Measurements from ENCODE around the gene ADCY1. TPM values are rescaled to one million over a fixed set of nuclear protein-coding genes. Genes with fewer than 3 reads are reported as not detected.

The ADCY1 gene
- polyA plus RNA-seq, 1 experiment: 0.15 TPM

DNA sequence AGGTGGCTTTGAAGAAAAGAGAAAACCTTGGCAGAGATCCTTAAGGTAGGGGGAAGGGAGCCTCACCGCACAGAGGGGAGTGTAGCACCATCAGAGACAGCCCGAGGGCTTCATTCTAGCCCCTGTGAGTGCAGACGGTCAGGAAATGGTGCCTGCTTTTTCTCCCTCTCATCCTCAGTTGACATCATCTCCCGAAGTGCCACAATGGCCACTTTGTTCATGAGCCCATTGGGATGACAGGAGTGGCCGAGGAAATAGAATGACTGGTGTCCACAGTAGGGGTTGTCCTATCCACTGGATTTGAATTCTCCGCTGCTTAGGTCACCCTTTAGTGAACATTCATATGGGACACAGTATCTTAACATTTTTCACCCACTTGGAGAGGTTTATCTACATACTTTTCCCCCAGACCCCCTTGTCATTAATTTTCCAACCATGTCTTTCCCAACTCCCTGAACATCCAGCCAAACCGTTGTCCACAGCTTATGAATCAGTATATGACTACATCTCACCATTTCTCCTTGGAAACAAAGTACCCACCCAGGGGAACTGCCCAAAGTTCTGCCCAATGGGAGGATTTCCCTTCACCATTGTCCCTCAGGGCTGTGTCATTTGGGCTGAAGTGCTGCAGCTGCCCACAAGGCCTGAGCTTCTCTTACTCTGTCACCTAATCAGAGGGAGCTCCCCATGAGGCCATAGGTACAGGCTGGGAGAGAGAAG lies 108.8 kb downstream of the ADCY1 start:
- TF ChIP-seq, protein P1, sequence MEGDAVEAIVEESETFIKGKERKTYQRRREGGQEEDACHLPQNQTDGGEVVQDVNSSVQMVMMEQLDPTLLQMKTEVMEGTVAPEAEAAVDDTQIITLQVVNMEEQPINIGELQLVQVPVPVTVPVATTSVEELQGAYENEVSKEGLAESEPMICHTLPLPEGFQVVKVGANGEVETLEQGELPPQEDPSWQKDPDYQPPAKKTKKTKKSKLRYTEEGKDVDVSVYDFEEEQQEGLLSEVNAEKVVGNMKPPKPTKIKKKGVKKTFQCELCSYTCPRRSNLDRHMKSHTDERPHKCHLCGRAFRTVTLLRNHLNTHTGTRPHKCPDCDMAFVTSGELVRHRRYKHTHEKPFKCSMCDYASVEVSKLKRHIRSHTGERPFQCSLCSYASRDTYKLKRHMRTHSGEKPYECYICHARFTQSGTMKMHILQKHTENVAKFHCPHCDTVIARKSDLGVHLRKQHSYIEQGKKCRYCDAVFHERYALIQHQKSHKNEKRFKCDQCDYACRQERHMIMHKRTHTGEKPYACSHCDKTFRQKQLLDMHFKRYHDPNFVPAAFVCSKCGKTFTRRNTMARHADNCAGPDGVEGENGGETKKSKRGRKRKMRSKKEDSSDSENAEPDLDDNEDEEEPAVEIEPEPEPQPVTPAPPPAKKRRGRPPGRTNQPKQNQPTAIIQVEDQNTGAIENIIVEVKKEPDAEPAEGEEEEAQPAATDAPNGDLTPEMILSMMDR (IDR thresholded peaks at IDR 0.05; ENCODE audit: low read depth, low read length): no peak
- peaks cover under 1% of the 10 kb centered on the region for H3K27me3 ChIP-seq (ENCODE audit: control insufficient read depth, insufficient read depth, low read length)
- ChIA-PET POLR2A (no interaction called here), CTCF (no interaction called here)
- no peak overlapping the region for H3K4me3 ChIP-seq (ENCODE audit: low read depth, low read length)
- no peak overlapping the region for H3K27ac ChIP-seq (ENCODE audit: low read depth, low read length)
- no peak for DNase-seq (ENCODE audit: low read depth, low spot score)
- H3K9me3 ChIP-seq (ENCODE audit: control insufficient read depth, insufficient read depth, low read length): no peaks in the 10 kb centered on the region; the same call in 1 of the 2 replicates

DNA sequence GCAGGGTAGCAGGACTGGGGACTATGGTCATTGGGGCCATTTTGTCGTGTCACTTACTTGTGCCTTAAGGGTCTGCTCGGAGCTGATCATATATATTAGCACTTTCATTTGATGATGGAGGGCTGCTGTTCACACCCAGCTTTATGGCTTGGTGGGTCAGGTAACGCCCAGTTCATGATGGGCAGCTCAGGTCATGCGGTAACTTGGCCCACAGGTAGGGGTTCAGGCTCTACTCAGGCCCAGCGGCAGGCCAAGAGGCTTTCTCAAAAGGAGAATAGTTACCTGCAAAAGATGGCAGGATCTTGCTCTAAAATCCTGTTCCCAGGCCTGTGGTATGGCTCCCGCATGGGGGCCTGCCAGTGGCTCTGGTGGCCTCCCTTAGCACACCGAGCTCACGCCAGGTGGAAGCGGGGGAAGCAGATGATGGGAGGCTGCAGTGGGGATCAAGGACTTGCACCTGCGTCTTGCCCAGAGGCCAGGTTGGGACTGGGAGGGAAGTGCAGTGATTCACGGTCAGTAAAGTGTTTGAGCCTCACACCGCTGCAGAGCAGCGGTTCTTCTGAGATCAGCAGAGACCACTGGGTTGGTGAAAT lies 109.5 kb downstream of the ADCY1 start:
- Histone ChIP-seq H3K27ac (ENCODE audit: low read depth, low read length) (no peak overlapping the region), H3K9me3 (ENCODE audit: control insufficient read depth, insufficient read depth, low read length) (no peaks in the 10 kb centered on the region; the same call in 1 of the 2 replicates), H3K4me3 (ENCODE audit: low read depth, low read length) (no peak overlapping the region), H3K27me3 (ENCODE audit: control insufficient read depth, insufficient read depth, low read length) (no peaks in the 10 kb centered on the region)
- POLR2A ChIA-PET: no interaction called here
- DNase-seq (ENCODE audit: low read depth, low spot score): no peak
- CTCF ChIA-PET: no interaction called here
- TF ChIP-seq, protein P1 (IDR thresholded peaks at IDR 0.05; ENCODE audit: low read depth, low read length): no peak

DNA sequence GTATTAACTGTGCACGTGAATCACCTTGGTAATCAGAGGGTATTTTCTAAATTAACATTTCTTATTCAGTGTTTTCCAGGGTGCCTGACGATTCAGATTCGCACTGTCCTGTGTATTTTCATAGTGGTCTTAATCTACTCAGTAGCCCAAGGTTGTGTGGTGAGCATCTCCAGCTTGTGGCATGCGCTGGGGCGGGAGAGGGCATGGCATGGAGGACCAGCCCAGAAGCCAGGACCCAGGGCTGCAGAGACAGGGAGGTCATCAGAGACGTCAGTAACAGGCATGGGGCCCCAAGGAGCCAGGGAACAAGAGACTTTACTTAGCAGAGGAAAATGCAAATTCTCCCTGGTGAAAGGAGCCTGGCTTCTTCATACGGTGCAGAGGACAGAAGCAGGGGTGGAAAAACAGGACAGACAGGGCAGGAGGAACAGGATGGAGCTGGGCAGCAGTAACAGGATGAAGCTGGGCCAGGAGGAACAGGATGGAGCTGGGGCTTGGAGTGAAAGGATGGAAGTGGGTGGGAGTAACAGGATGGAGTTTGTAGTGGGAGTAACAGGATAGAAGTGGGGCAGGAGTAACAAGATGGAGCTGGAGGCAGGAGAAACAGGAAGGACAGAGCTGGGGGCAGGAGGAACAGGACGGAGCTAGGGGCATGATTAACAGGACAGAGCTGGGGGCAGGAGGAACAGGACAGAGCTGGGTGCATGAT lies 110.9 kb downstream of the ADCY1 start:
- CTCF ChIA-PET: interaction anchor here (0.6 to 1.8 kb wide), 2 partner anchors 22 to 107 kb away, joined by 5 to 8 read pairs; no protein-coding TSS in a partner anchor
- POLR2A ChIA-PET: no interaction called here

DNA sequence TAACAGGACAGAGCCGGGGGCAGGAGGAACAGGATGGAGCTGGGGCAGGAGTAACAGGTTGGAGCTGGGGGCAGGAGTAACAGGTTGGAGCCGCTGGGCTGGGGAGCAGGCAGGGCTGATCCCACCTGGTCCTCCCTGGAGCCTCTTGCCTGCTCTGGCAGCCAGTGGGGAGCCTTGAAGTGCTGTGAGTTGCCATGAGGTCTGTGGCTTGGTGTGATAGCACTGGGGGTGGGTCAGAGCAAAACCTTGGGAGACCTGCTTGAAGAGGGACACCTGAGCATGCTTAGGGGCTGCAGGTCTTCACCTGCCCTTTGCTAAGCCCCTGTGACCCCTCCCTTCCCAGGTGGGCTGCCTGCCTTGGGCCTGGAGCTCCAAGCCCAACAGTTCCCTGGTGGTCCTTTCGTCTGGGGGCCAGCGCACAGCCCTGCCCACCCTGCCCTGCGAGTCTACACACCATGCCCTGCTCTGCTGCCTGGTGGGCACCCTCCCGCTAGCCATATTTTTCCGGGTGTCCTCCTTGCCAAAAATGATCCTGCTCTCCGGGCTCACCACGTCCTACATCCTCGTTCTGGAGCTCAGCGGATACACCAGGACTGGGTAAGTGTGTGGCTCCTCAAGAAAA lies 111.6 kb downstream of the ADCY1 start:
- Histone ChIP-seq H3K27ac (ENCODE audit: low read depth, low read length) (no peak overlapping the region), H3K27me3 (ENCODE audit: control insufficient read depth, insufficient read depth, low read length) (no peaks in the 10 kb centered on the region), H3K9me3 (ENCODE audit: control insufficient read depth, insufficient read depth, low read length) (peaks cover 3% of the 10 kb centered on the region; the same call in 1 of the 2 replicates), H3K4me3 (ENCODE audit: low read depth, low read length) (no peak overlapping the region)
- POLR2A ChIA-PET: no interaction called here
- no peak for DNase-seq (ENCODE audit: low read depth, low spot score)
- CTCF ChIA-PET: interaction anchor here (0.6 to 1.8 kb wide), 3 partner anchors 8 to 106 kb away, joined by 4 to 8 read pairs (median 5); no protein-coding TSS in a partner anchor
- TF ChIP-seq, protein P1 (IDR thresholded peaks at IDR 0.05; ENCODE audit: low read depth, low read length): no peak

More for the DNA sequence above, 110.9 kb downstream of the ADCY1 start:
- DNase-seq (ENCODE audit: low read depth, low spot score): no peak
- TF ChIP-seq, protein P1 (IDR thresholded peaks at IDR 0.05; ENCODE audit: low read depth, low read length): no peak
- Histone ChIP-seq H3K4me3 (ENCODE audit: low read depth, low read length) (no peak overlapping the region), H3K27me3 (ENCODE audit: control insufficient read depth, insufficient read depth, low read length) (no peaks in the 10 kb centered on the region), H3K9me3 (ENCODE audit: control insufficient read depth, insufficient read depth, low read length) (no peaks in the 10 kb centered on the region; the same call in 1 of the 2 replicates), H3K27ac (ENCODE audit: low read depth, low read length) (no peak overlapping the region)

Data from AG04450 (cell line).